WTC11 (cell line): ENCODE measurements around the gene SPC24. TPM values are rescaled to one million over a fixed set of nuclear protein-coding genes. Genes with fewer than 3 reads are reported as not detected.
A peak's percentile ranks its signal among the peaks of the same experiment; 100 is the strongest.

Experiments used
- ATAC-seq: fragments of 200-7000 bp; cut with Tn5 transposase; 2 replicates; pipeline ENCODE4 v1.10.0; 2021; ENCODE audit warnings: mild to moderate bottlenecking, moderate library complexity
- CTCF ChIA-PET: fragments of 300-600 bp; sonication (Branson Sonifier 250); formaldehyde crosslinking; loops from one replicate; lab custom pipeline; 2021; ENCODE audit warnings: antibody characterized with exemption; lab: Charles Lee
- POLR2A ChIA-PET: fragments of 350-600 bp; sonication (Branson Sonifier 250); formaldehyde crosslinking; loops from one replicate; lab custom pipeline; 2021; ENCODE audit warnings: antibody characterized with exemption; lab: Charles Lee
- DNase-seq: peaks from one replicate; pipeline ENCODE4 v3.0.0; 2021; ENCODE audit warnings: low spot score
- H3K27ac Mint-ChIP-seq: 2 replicates; pipeline ENCODE4 v1.8.0; 2021; ENCODE audit warnings: mixed read lengths
- H3K27me3 Mint-ChIP-seq: 2 replicates; pipeline ENCODE4 v1.8.0; 2021; ENCODE audit warnings: low read depth, mild to moderate bottlenecking, moderate library complexity, mixed read lengths
- H3K36me3 Mint-ChIP-seq: 2 replicates; pipeline ENCODE4 v1.8.0; 2021; ENCODE audit warnings: mixed read lengths
- H3K4me1 Mint-ChIP-seq: 2 replicates; pipeline ENCODE4 v1.8.0; 2022; ENCODE audit warnings: mixed read lengths
- H3K4me3 Mint-ChIP-seq: 2 replicates; pipeline ENCODE4 v1.8.0; 2021; ENCODE audit warnings: mild to moderate bottlenecking, moderate library complexity, mixed read lengths
- H3K9me3 Mint-ChIP-seq: 2 replicates; pipeline ENCODE4 v1.8.0; 2021; ENCODE audit warnings: mixed read lengths
- AR ChIP-seq: fragments of 250-450 bp; sonication (Bioruptor Pico); IDR thresholded peaks from 2 replicates; pipeline ENCODE4 v1.9.0; 2021; ENCODE audit warnings: mild to moderate bottlenecking
- E2F5 ChIP-seq: sonication (generic); formaldehyde crosslinking; IDR thresholded peaks from 2 replicates; pipeline ENCODE4 v1.8.1; 2022; ENCODE audit warnings: mild to moderate bottlenecking, moderate library complexity, missing genetic modification reagents
- ELF4 ChIP-seq: sonication (generic); formaldehyde crosslinking; IDR thresholded peaks from 2 replicates; pipeline ENCODE4 v1.8.1; 2022; ENCODE audit warnings: low read depth, mild to moderate bottlenecking, moderate library complexity, missing genetic modification reagents
- ESRRA ChIP-seq: sonication (generic); formaldehyde crosslinking; IDR thresholded peaks from 2 replicates; pipeline ENCODE4 v1.8.1; 2022; ENCODE audit warnings: mild to moderate bottlenecking, missing genetic modification reagents, borderline replicate concordance
- GABPB1 ChIP-seq: sonication (generic); formaldehyde crosslinking; IDR thresholded peaks from 2 replicates; pipeline ENCODE4 v1.8.1; 2023; ENCODE audit warnings: mild to moderate bottlenecking, missing genetic modification reagents
- HMGA2 ChIP-seq: fragments of 250-450 bp; sonication (Bioruptor Pico); IDR thresholded peaks from 2 replicates; pipeline ENCODE4 v1.4.0; 2021; ENCODE audit warnings: mild to moderate bottlenecking, moderate library complexity
- JUN ChIP-seq: sonication (generic); formaldehyde crosslinking; IDR thresholded peaks from 2 replicates; pipeline ENCODE4 v1.8.0; 2023; ENCODE audit warnings: mild to moderate bottlenecking, missing genetic modification reagents
- KAT7 ChIP-seq: sonication (generic); formaldehyde crosslinking; IDR thresholded peaks from 2 replicates; pipeline ENCODE4 v1.8.1; 2023; ENCODE audit warnings: missing genetic modification reagents, mild to moderate bottlenecking, borderline replicate concordance
- NFATC4 ChIP-seq: fragments of 250-450 bp; sonication (Bioruptor Pico); IDR thresholded peaks from 2 replicates; pipeline ENCODE4 v1.9.0; 2021; ENCODE audit warnings: mild to moderate bottlenecking
- NFE2L1 ChIP-seq: sonication (generic); formaldehyde crosslinking; IDR thresholded peaks from 2 replicates; pipeline ENCODE4 v1.8.1; 2023; ENCODE audit warnings: missing genetic modification reagents
- OVOL2 ChIP-seq: fragments of 250-450 bp; sonication (Bioruptor Pico); IDR thresholded peaks from 2 replicates; pipeline ENCODE4 v1.9.0; 2021; ENCODE audit warnings: mild to moderate bottlenecking, borderline replicate concordance
- SMAD4 ChIP-seq: sonication (generic); formaldehyde crosslinking; IDR thresholded peaks from 2 replicates; pipeline ENCODE4 v1.8.0; 2022; ENCODE audit warnings: mild to moderate bottlenecking, missing genetic modification reagents
- SOX15 ChIP-seq: fragments of 250-450 bp; sonication (Bioruptor Pico); IDR thresholded peaks from 2 replicates; pipeline ENCODE4 v1.9.0; 2021; ENCODE audit warnings: mild to moderate bottlenecking
- SP1 ChIP-seq: sonication (generic); formaldehyde crosslinking; conservative IDR thresholded peaks from 2 replicates; pipeline ENCODE4 v1.8.1; 2022; ENCODE audit warnings: missing genetic modification reagents
- TEAD1 ChIP-seq: sonication (generic); formaldehyde crosslinking; IDR thresholded peaks from 2 replicates; pipeline ENCODE4 v1.8.0; 2022; ENCODE audit warnings: mild to moderate bottlenecking, missing genetic modification reagents
- TP53 ChIP-seq: sonication (generic); formaldehyde crosslinking; IDR thresholded peaks from 2 replicates; pipeline ENCODE4 v1.8.1; 2023; ENCODE audit warnings: mild to moderate bottlenecking, missing genetic modification reagents
- ZBTB21 ChIP-seq: sonication (generic); formaldehyde crosslinking; IDR thresholded peaks from 2 replicates; pipeline ENCODE4 v1.8.1; 2023; ENCODE audit warnings: mild to moderate bottlenecking, missing genetic modification reagents, borderline replicate concordance
- ZNF263 ChIP-seq: sonication (generic); formaldehyde crosslinking; IDR thresholded peaks from 2 replicates; pipeline ENCODE4 v1.8.1; 2022; ENCODE audit warnings: low read depth, mild to moderate bottlenecking, moderate library complexity, missing genetic modification reagents
- ZNF396 ChIP-seq: fragments of 250-450 bp; sonication (Bioruptor Pico); IDR thresholded peaks from 2 replicates; pipeline ENCODE4 v1.8.0; 2021; ENCODE audit warnings: mild to moderate bottlenecking, moderate library complexity, borderline replicate concordance
- ZNF416 ChIP-seq: fragments of 250-450 bp; sonication (Bioruptor Pico); IDR thresholded peaks from 2 replicates; pipeline ENCODE4 v1.9.0; 2021; ENCODE audit warnings: mild to moderate bottlenecking, inconsistent platforms
- ZNF423 ChIP-seq: fragments of 250-450 bp; sonication (Bioruptor Pico); IDR thresholded peaks from 2 replicates; pipeline ENCODE4 v2.1.2; 2022; ENCODE audit warnings: mild to moderate bottlenecking, moderate library complexity
- ZNF671 ChIP-seq: fragments of 250-450 bp; sonication (Bioruptor Pico); IDR thresholded peaks from 2 replicates; pipeline ENCODE4 v1.8.0; 2021; ENCODE audit warnings: mild to moderate bottlenecking
- total RNA-seq: library from RNA; stranded (reverse); gene quantifications from 3 replicates; pipeline ENCODE4 v1.2.3, GENCODE V29; 2021
- TF ChIP-seq, protein P1 (sequence below): sonication (generic); formaldehyde crosslinking; IDR thresholded peaks from 2 replicates; pipeline ENCODE4 v1.8.0; 2022; ENCODE audit warnings: mild to moderate bottlenecking, missing genetic modification reagents
- TF ChIP-seq, protein P2 (sequence below): fragments of 250-450 bp; sonication (Bioruptor Pico); conservative IDR thresholded peaks from 2 replicates; pipeline ENCODE4 v1.9.0; 2021; ENCODE audit warnings: mild to moderate bottlenecking
- TF ChIP-seq, protein P3 (sequence below): sonication (generic); formaldehyde crosslinking; IDR thresholded peaks from 2 replicates; pipeline ENCODE4 v1.8.0; 2022; ENCODE audit warnings: mild to moderate bottlenecking, missing genetic modification reagents

The SPC24 gene
- total RNA-seq, 1 experiment from 2014 or later = 62.2 TPM

DNA sequence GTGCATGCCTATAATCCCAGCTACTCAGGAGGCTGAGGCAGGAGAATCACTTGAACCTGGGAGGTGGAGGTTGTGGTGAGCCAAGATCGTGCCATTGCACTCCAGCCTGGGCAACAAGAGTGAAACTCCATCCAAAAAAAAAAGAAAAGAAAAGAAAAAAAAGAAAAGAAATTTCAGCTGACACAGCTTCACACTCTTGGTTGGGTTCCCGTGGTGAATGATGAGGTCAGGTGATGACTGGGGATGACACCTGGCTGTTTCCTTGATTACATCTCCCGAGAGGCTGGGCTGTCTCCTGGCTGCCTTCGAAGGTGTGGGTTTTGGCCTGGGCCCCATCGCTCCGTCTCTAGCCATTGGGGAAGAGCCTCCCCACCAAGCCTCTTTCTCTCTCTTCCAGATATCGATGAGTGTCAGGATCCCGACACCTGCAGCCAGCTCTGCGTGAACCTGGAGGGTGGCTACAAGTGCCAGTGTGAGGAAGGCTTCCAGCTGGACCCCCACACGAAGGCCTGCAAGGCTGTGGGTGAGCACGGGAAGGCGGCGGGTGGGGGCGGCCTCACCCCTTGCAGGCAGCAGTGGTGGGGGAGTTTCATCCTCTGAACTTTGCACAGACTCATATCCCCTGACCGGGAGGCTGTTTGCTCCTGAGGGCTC is 44.3 kb downstream of the SPC24 start (continued):
- no peak for TF ChIP-seq KAT7
- TF ChIP-seq SP1 (CRISPR knock-in tag) = no peak
- no peak for TF ChIP-seq SMAD4
- TF ChIP-seq ZNF396 (CRISPR knock-in tag) = no peak
- no peak for TF ChIP-seq ELF4 (CRISPR knock-in tag)
- no peak for TF ChIP-seq OVOL2 (CRISPR knock-in tag)
- no peak for TF ChIP-seq ZNF671 (CRISPR knock-in tag)
- no peak for TF ChIP-seq SOX15 (CRISPR knock-in tag)
- no peak for TF ChIP-seq JUN (CRISPR knock-in tag)
- TF ChIP-seq ZNF263 = no peak
- TF ChIP-seq E2F5 (CRISPR knock-in tag) = no peak
- no peak for TF ChIP-seq TEAD1 (CRISPR knock-in tag)

GRCh38 chr19:11108746-11109145 is 46.8 kb downstream of the SPC24 start:
- CTCF ChIA-PET = interaction anchor here (1.7 kb wide), 1 partner anchor 17 kb away, joined by 5 read pairs; no protein-coding TSS in a partner anchor
- Mint-ChIP-seq H3K4me1 (no peaks in the 10 kb centered on the region), H3K27me3 (no peaks in the 10 kb centered on the region), H3K4me3 (no peak overlapping the region), H3K9me3 (no peaks in the 10 kb centered on the region), H3K27ac (no peak overlapping the region), H3K36me3 (peaks cover 85% of the 10 kb centered on the region)
- no peak for ATAC-seq
- DNase-seq = no peak
- POLR2A ChIA-PET = no interaction called here
- no peak for TF ChIP-seq NFATC4 (CRISPR knock-in tag)
- no peak for TF ChIP-seq ZNF423 (CRISPR knock-in tag)
- no peak for TF ChIP-seq ESRRA (CRISPR knock-in tag)
- TF ChIP-seq SMAD4 = no peak
- TF ChIP-seq, all 79 proteins: peak for 0

DNA sequence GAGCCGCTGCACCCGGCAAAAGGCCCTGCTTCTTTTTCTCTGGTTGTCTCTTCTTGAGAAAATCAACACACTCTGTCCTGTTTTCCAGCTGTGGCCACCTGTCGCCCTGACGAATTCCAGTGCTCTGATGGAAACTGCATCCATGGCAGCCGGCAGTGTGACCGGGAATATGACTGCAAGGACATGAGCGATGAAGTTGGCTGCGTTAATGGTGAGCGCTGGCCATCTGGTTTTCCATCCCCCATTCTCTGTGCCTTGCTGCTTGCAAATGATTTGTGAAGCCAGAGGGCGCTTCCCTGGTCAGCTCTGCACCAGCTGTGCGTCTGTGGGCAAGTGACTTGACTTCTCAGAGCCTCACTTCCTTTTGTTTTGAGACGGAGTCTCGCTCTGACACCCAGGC is 49.1 kb downstream of the SPC24 start:
- ChIA-PET CTCF (interaction anchor here (0.6 kb wide), 1 partner anchor 617 kb away, joined by 3 read pairs; no protein-coding TSS in a partner anchor), POLR2A (no interaction called here)
- H3K27me3 Mint-ChIP-seq = no peaks in the 10 kb centered on the region
- peaks cover 90% of the 10 kb centered on the region for H3K36me3 Mint-ChIP-seq
- no peaks in the 10 kb centered on the region for H3K9me3 Mint-ChIP-seq
- ATAC-seq (no peak), DNase-seq (no peak)
- H3K27ac Mint-ChIP-seq = peak overlapping the region; percentile 72; the same call in 1 of the 2 replicates
- no peaks in the 10 kb centered on the region for H3K4me1 Mint-ChIP-seq
- no peak overlapping the region for H3K4me3 Mint-ChIP-seq
- TF ChIP-seq, protein P1, sequence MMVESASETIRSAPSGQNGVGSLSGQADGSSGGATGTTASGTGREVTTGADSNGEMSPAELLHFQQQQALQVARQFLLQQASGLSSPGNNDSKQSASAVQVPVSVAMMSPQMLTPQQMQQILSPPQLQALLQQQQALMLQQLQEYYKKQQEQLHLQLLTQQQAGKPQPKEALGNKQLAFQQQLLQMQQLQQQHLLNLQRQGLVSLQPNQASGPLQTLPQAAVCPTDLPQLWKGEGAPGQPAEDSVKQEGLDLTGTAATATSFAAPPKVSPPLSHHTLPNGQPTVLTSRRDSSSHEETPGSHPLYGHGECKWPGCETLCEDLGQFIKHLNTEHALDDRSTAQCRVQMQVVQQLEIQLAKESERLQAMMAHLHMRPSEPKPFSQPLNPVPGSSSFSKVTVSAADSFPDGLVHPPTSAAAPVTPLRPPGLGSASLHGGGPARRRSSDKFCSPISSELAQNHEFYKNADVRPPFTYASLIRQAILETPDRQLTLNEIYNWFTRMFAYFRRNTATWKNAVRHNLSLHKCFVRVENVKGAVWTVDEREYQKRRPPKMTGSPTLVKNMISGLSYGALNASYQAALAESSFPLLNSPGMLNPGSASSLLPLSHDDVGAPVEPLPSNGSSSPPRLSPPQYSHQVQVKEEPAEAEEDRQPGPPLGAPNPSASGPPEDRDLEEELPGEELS = no peak
- no peak for TF ChIP-seq ZBTB21 (CRISPR knock-in tag)
- no peak for TF ChIP-seq SMAD4
- TF ChIP-seq, protein P2, sequence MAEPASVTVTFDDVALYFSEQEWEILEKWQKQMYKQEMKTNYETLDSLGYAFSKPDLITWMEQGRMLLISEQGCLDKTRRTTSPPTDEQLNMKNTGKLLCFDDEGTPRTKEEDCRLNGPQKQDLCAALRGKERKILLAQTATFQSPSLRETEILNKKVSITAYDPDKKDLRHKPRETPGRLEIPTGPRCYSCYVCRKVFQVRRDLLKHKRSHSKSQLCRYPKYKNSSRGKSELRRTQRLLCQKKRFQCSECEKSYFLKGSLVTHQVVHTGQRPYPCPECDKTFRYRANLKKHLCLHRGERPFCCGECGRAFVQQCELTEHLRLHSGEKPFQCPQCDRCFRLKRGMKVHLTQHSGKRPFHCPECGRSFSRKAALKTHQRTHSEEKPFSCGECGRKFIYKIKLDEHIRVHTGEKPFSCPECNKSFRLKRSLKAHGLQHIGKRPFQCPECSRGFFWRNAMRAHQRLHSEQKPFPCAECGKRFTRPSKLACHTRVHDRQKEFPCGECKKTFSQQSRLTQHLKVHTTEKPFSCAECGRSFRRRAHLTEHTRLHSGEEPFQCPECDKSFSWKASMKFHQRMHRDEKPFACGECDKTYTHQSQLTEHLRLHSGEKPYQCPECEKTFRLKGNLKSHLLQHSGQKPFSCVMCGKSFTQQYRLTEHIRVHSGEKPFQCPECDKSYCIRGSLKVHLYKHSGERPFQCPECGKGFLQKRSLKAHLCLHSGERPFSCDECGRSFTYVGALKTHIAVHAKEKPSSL (CRISPR knock-in tag) = no peak
- no peak for TF ChIP-seq HMGA2
- no peak for TF ChIP-seq TP53 (CRISPR knock-in tag)
- TF ChIP-seq ZNF263 = no peak
- no peak for TF ChIP-seq AR (CRISPR knock-in tag)
- TF ChIP-seq ZNF416 (CRISPR knock-in tag) = no peak
- TF ChIP-seq, protein P3, sequence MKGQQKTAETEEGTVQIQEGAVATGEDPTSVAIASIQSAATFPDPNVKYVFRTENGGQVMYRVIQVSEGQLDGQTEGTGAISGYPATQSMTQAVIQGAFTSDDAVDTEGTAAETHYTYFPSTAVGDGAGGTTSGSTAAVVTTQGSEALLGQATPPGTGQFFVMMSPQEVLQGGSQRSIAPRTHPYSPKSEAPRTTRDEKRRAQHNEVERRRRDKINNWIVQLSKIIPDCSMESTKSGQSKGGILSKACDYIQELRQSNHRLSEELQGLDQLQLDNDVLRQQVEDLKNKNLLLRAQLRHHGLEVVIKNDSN (CRISPR knock-in tag) = no peak
- no peak for TF ChIP-seq TEAD1 (CRISPR knock-in tag)
- no peak for TF ChIP-seq E2F5 (CRISPR knock-in tag)
- TF ChIP-seq GABPB1 = no peak
- TF ChIP-seq NFE2L1 (CRISPR knock-in tag) = no peak
